H9 (cell line): ENCODE measurements around the gene KCNN3. TPM values are rescaled to one million over a fixed set of nuclear protein-coding genes. Genes with fewer than 3 reads are reported as not detected.

ENCODE experiments used
- DNase-seq: peaks from one replicate; pipeline ENCODE4 v3.0.0-alpha.2; 2017
- H2AFZ ChIP-seq: one replicate; pipeline ENCODE4 v1.6.1; 2013; ENCODE audit warnings: mild to moderate bottlenecking, low read length, control low read depth, moderate library complexity
- H2AK5ac ChIP-seq: 2 replicates; pipeline ENCODE4 v1.6.1; 2013; ENCODE audit warnings: low read length, control low read depth, mixed read lengths; ENCODE audit not compliant: insufficient read length
- H2BK120ac ChIP-seq: one replicate; pipeline ENCODE4 v1.6.1; 2013; ENCODE audit warnings: low read depth, mild to moderate bottlenecking, low read length, control low read depth, inconsistent platforms; ENCODE audit not compliant: poor library complexity, severe bottlenecking
- H2BK12ac ChIP-seq: 2 replicates; pipeline ENCODE4 v1.6.1; 2013; ENCODE audit warnings: low read length, control low read depth, mixed read lengths, low read depth; ENCODE audit not compliant: insufficient read length
- H2BK15ac ChIP-seq: 2 replicates; pipeline ENCODE4 v1.6.1; 2013; ENCODE audit warnings: low read depth, low read length, control low read depth
- H2BK20ac ChIP-seq: one replicate; pipeline ENCODE4 v1.6.1; 2013; ENCODE audit warnings: low read depth, mild to moderate bottlenecking, low read length, control low read depth, inconsistent platforms; ENCODE audit not compliant: poor library complexity, severe bottlenecking
- H2BK5ac ChIP-seq: 2 replicates; pipeline ENCODE4 v1.6.1; 2013; ENCODE audit warnings: low read length, control low read depth, mixed read lengths; ENCODE audit not compliant: insufficient read length
- H3K14ac ChIP-seq: 2 replicates; pipeline ENCODE4 v1.6.1; 2013; ENCODE audit warnings: low read length, control low read depth; ENCODE audit not compliant: insufficient read depth
- H3K18ac ChIP-seq: 2 replicates; pipeline ENCODE4 v1.6.1; 2013; ENCODE audit warnings: low read depth, mild to moderate bottlenecking, mixed read lengths, low read length, control low read depth; ENCODE audit not compliant: insufficient read length
- H3K23ac ChIP-seq: 2 replicates; pipeline ENCODE4 v1.6.1; 2013; ENCODE audit warnings: low read length, control low read depth, mixed read lengths, low read depth; ENCODE audit not compliant: insufficient read length
- H3K23me2 ChIP-seq: 2 replicates; pipeline ENCODE4 v1.6.1; 2013; ENCODE audit warnings: low read depth, mild to moderate bottlenecking, mixed read lengths, low read length, control low read depth; ENCODE audit not compliant: insufficient read length, poor library complexity, severe bottlenecking
- H3K27ac ChIP-seq: 2 replicates; pipeline ENCODE4 v1.5.1; 2013; ENCODE audit warnings: low read length, control low read depth, mixed read lengths, low read depth; ENCODE audit not compliant: insufficient read length
- H3K27me3 ChIP-seq: 2 replicates; pipeline ENCODE4 v1.6.1; 2013; ENCODE audit warnings: low read length, control low read depth, inconsistent platforms; ENCODE audit not compliant: insufficient read depth
- H3K4ac ChIP-seq: 2 replicates; pipeline ENCODE4 v1.6.1; 2013; ENCODE audit warnings: low read depth, mild to moderate bottlenecking, control low read depth, inconsistent platforms, low read length, moderate library complexity
- H3K4me1 ChIP-seq: 2 replicates; pipeline ENCODE4 v1.6.1; 2013; ENCODE audit warnings: low read length, control low read depth, inconsistent platforms; ENCODE audit not compliant: insufficient read depth
- H3K4me2 ChIP-seq: 2 replicates; pipeline ENCODE4 v1.6.1; 2013; ENCODE audit warnings: low read length, control low read depth, mixed read lengths; ENCODE audit not compliant: insufficient read length, insufficient read depth
- H3K56ac ChIP-seq: 2 replicates; pipeline ENCODE4 v1.6.1; 2013; ENCODE audit warnings: low read depth, mild to moderate bottlenecking, mixed read lengths, low read length, control low read depth; ENCODE audit not compliant: insufficient read length
- H3K79me1 ChIP-seq: 2 replicates; pipeline ENCODE4 v1.6.1; 2013; ENCODE audit warnings: low read depth, mild to moderate bottlenecking, moderate library complexity, low read length, control low read depth, inconsistent platforms; ENCODE audit not compliant: insufficient read depth, poor library complexity, severe bottlenecking
- H3K79me2 ChIP-seq: 2 replicates; pipeline ENCODE4 v1.6.1; 2013; ENCODE audit warnings: low read length, control low read depth, inconsistent platforms; ENCODE audit not compliant: insufficient read depth
- H3K9ac ChIP-seq: 2 replicates; pipeline ENCODE4 v1.6.1; 2013; ENCODE audit warnings: low read length, control low read depth, mixed read lengths; ENCODE audit not compliant: insufficient read length; ENCODE audit errors: extremely low read depth
- H3K9me3 ChIP-seq: one replicate; pipeline ENCODE4 v1.6.1; 2013; ENCODE audit warnings: low read depth, low read length, inconsistent platforms; ENCODE audit not compliant: control insufficient read depth
- H3T11ph ChIP-seq: one replicate; pipeline ENCODE4 v1.6.1; 2013; ENCODE audit warnings: mild to moderate bottlenecking, low read length, control low read depth, inconsistent platforms
- H4K20me1 ChIP-seq: one replicate; pipeline ENCODE4 v1.6.1; 2013; ENCODE audit not compliant: control insufficient read depth, insufficient read length, insufficient read depth
- H4K5ac ChIP-seq: 2 replicates; pipeline ENCODE4 v1.6.1; 2013; ENCODE audit warnings: low read depth, mild to moderate bottlenecking, mixed read lengths, low read length, control low read depth; ENCODE audit not compliant: insufficient read length
- H4K8ac ChIP-seq: replicated peaks from 2 replicates; pipeline ENCODE4 v1.6.1; 2013; ENCODE audit warnings: low read length, control low read depth, mixed read lengths, low read depth; ENCODE audit not compliant: insufficient read length
- H4K91ac ChIP-seq: 2 replicates; pipeline ENCODE4 v1.6.1; 2013; ENCODE audit warnings: low read depth, mild to moderate bottlenecking, moderate library complexity, mixed read lengths, low read length, control low read depth; ENCODE audit not compliant: insufficient read length
- H3K27ac Mint-ChIP-seq, 3 experiments: 2 replicates in 2 of 3; 3 replicates in 1 of 3; pipeline ENCODE4 v1.8.0; 2020 to 2021; ENCODE audit warnings: mixed read lengths in 3 of 3, mild to moderate bottlenecking in 1 of 3, moderate library complexity in 1 of 3
- H3K27me3 Mint-ChIP-seq: 2 replicates; pipeline ENCODE4 v1.8.0; 2021; ENCODE audit warnings: low read depth, mild to moderate bottlenecking, moderate library complexity, mixed read lengths
- H3K36me3 Mint-ChIP-seq, 3 experiments: 2 replicates in 2 of 3; 3 replicates in 1 of 3; pipeline ENCODE4 v1.8.0; 2020 to 2021; ENCODE audit warnings: low read depth in 3 of 3, mixed read lengths in 3 of 3; ENCODE audit not compliant: insufficient read depth in 1 of 3
- H3K4me1 Mint-ChIP-seq, 2 experiments: 2 replicates each; pipeline ENCODE4 v1.8.0; 2020; ENCODE audit warnings: mixed read lengths in 2 of 2
- H3K4me3 Mint-ChIP-seq, 2 experiments: 2 replicates in 1 of 2; 3 replicates in 1 of 2; pipeline ENCODE4 v1.8.0; 2020 to 2021; ENCODE audit warnings: mild to moderate bottlenecking in 2 of 2, mixed read lengths in 2 of 2, moderate library complexity in 1 of 2
- H3K9me3 Mint-ChIP-seq, 2 experiments: 2 replicates in 1 of 2; 3 replicates in 1 of 2; pipeline ENCODE4 v1.8.0; 2020; ENCODE audit warnings: mild to moderate bottlenecking in 2 of 2, mixed read lengths in 2 of 2, moderate library complexity in 1 of 2
- CTCF ChIP-seq: fragments of 200-600 bp; sonication (generic); conservative IDR thresholded peaks from 3 replicates; pipeline ENCODE4 v1.8.0; 2021; ENCODE audit warnings: antibody characterized with exemption, mild to moderate bottlenecking
- WGBS: extraction: QIAGEN DNeasy Blood & Tissue Kit; methylation state at CpG from one replicate; pipeline ENCODE4 v1.1.7; 2013; ENCODE audit warnings: missing lambda C conversion rate, low lambda C conversion rate, mixed read lengths; ENCODE audit not compliant: insufficient read length; ENCODE audit errors: extremely low coverage; 5-methylcytosine and 5-hydroxymethylcytosine counted together
- total RNA-seq: library from RNA; stranded (reverse); gene quantifications from 2 replicates; pipeline ENCODE4 v1.2.1, GENCODE V29; 2021

Gene KCNN3
- total RNA-seq, 1 experiment from 2014 or later: 0.83 TPM

GRCh38 chr1:154683820-154684219, 186.3 kb downstream of the KCNN3 start:
- Histone ChIP-seq H2BK12ac (no peak overlapping the region), H3K4me1 (no peaks in the 10 kb centered on the region), H4K5ac (no peak overlapping the region), H2AK5ac (no peak overlapping the region), H3K27ac (no peak overlapping the region), H3K4me2 (no peak overlapping the region), H4K20me1 (no peaks in the 10 kb centered on the region), H3K23ac (no peak overlapping the region), H2BK20ac (no peak overlapping the region), H3K27me3 (no peaks in the 10 kb centered on the region), H2BK120ac (no peak overlapping the region), H3K18ac (no peak overlapping the region), H3K4ac (no peak overlapping the region), H3K23me2 (no peaks in the 10 kb centered on the region), H3K14ac (no peak overlapping the region), H4K8ac (no peak overlapping the region), H3K9ac (no peak overlapping the region), H3K9me3 (peaks cover 8% of the 10 kb centered on the region), H4K91ac (no peak overlapping the region), H3K56ac (no peak overlapping the region), H3K79me2 (no peaks in the 10 kb centered on the region), H3K79me1 (no peaks in the 10 kb centered on the region), H2AFZ (no peak overlapping the region), H3T11ph (no peak overlapping the region), H2BK5ac (no peak overlapping the region), H2BK15ac (no peak overlapping the region)
- Mint-ChIP-seq H3K4me1 (peaks cover 5% of the 10 kb centered on the region in 2 experiments; a peak in 3 of 4 replicates), H3K9me3 (peaks cover 16 to 21% of the 10 kb centered on the region in 2 experiments), H3K4me3 (no peak overlapping the region), H3K27ac (no peak overlapping the region), H3K36me3 (peaks cover 11 to 13% (median 13%) of the 10 kb centered on the region in 3 experiments), H3K27me3 (0 out of 2 replicates have a peak, but pooled peaks cover 2% of the 10 kb centered on the region)
- TF ChIP-seq CTCF: no peak
- no CpG with 5 or more reads among the region's 4 CpGs for WGBS
- no peak for DNase-seq
